Psoas muscle (tissue), 8 donors: ENCODE results near the gene UBE2U. TPM values are rescaled to one million over a fixed set of nuclear protein-coding genes. Genes with fewer than 3 reads are reported as not detected.
A peak's percentile ranks its signal among the peaks of the same experiment; 100 is the strongest.

Experiments used
- ATAC-seq, 4 donors: fragments of 200-7000 bp; cut with Tn5 transposase; one replicate each; pipeline ENCODE4 v1.9.1; 2020; ENCODE audit warnings: moderate library complexity in 3 of 4, mild to moderate bottlenecking in 2 of 4
- DNase-seq, 2 donors: peaks; one replicate each; pipeline ENCODE4 v3.0.0-alpha.2; 2020
- H3K27ac ChIP-seq: fragments of 200-600 bp; one replicate; pipeline ENCODE4 v1.8.0; 2022
- H3K27me3 ChIP-seq, 3 donors: fragments of 200-600 bp in 1 of 3; one replicate each; pipeline versions ENCODE4 v1.6.1 to v1.8.0; 2013 to 2022; ENCODE audit warnings: low read length in 2 of 3, mild to moderate bottlenecking in 2 of 3, moderate library complexity in 1 of 3; ENCODE audit not compliant: insufficient read depth in 3 of 3
- H3K36me3 ChIP-seq, 2 donors: fragments of 200-600 bp in 1 of 2; one replicate each; pipeline versions ENCODE4 v1.6.1 to v1.8.0; 2013 to 2022; ENCODE audit warnings: low read depth in 1 of 2, mild to moderate bottlenecking in 1 of 2, moderate library complexity in 1 of 2; ENCODE audit not compliant: insufficient read depth in 1 of 2
- H3K4me1 ChIP-seq: fragments of 200-600 bp; one replicate; pipeline ENCODE4 v1.8.0; 2022
- H3K4me3 ChIP-seq: fragments of 200-600 bp; one replicate; pipeline ENCODE4 v1.8.0; 2022; ENCODE audit warnings: mild to moderate bottlenecking
- H3K9me3 ChIP-seq: fragments of 200-600 bp; one replicate; pipeline ENCODE4 v1.8.0; 2022
- CTCF ChIP-seq: fragments of 200-600 bp; IDR thresholded peaks from one replicate; pipeline ENCODE4 v1.8.0; 2022; ENCODE audit warnings: antibody characterized with exemption
- WGBS, 3 donors: extraction: QIAGEN DNeasy Blood & Tissue Kit; methylation state at CpG; one replicate each; pipeline versions ENCODE4 v1.1.6 to v1.1.7; 2013; 5-methylcytosine and 5-hydroxymethylcytosine counted together
- intact Hi-C, 2 donors: fragments of 100-400 bp; cut with DNase I; formaldehyde crosslinking; loops; one replicate each; pipeline versions ENCODE4 v1.11.0 to v1.14.2; 2022
- polyA plus RNA-seq, 3 donors: library from polyadenylated mRNA; stranded (reverse); fragments of 200-250 nt; gene quantifications; one replicate each; pipeline ENCODE4 v1.2.3, GENCODE V29; 2013
- total RNA-seq, 4 donors: library from RNA; stranded (reverse); fragmentation: NEBNext Ultra II Directional in 2 of 4; extraction: Animal tissue kit (Norgen Biotek cat#: 25700) in 2 of 4; gene quantifications; one replicate each; pipeline versions ENCODE4 v1.2.1 to v1.2.4, GENCODE V29; 2021 to 2023
- donor health status: healthy with polysubstance abuse.
- donor health status: DM: no; HTN: no; CAD: no; lungs with moderate emphysema.
- donor health status: Bipolar disorder and iron deficiency.
- donor health status: healthy.
- donor health status: DM: yes; HTN: yes; CAD: no.
- donor health status: DM: no; HTN: no; CAD: no.
- donor health status: DM: no; HTN: no; CAD: no.
- donor health status: DM: yes; HTN: yes; CAD: no.

Gene UBE2U
- total and polyA plus RNA-seq, 7 donors = not detected

DNA sequence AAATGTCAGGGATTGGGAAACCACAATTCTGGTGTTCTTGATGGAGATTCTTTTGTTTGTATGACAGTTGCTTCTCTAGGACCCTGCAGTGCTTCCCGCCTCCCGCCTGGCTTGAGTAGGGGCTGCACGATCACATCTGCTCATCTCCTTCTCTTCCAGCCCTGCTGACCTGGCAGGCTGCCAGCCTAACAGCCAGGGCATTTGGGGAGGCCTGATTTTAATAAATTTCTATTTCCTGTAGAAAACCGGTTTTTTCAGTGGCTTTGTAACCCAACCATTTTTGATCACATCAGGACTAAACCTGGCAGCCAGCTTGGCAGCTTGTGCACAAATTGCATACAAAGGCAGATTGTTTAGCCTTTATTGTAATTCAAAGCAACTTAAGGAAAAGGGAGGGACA is 78.9 kb downstream of the UBE2U start:
- intact Hi-C loops = no loop called here

DNA sequence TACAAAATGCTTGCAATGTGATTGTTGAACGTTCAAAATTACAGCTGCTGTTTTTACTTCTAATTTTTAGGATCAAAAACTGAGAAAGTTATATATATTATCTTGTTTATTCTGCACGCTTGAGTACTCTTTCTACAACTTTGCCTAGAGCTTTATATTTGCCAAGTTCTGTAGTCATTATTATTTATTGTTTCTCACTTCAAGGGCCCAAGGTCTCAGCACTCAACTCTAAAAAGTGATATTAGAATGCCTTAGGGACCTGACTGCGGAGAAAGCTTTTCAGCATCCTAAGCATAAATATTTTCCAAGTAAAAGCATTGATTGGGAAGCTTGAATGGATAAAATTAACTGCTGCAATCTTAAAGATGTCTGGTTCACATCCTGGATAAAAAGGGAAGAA is 83.6 kb downstream of the UBE2U start:
- ATAC-seq (no peak), DNase-seq (no peak)
- Histone ChIP-seq H3K9me3 (no peaks in the 10 kb centered on the region), H3K4me3 (no peak overlapping the region), H3K36me3 (no peaks in the 10 kb centered on the region), H3K27me3 (no peaks in the 10 kb centered on the region), H3K27ac (no peak overlapping the region), H3K4me1 (no peaks in the 10 kb centered on the region)
- intact Hi-C loops = no loop called here
- TF ChIP-seq CTCF = no peak
- 43 to 75% (median 50%) methylated on average over 3 of the region's 3 CpGs for WGBS, 3 donors

More for the DNA sequence above, 78.9 kb downstream of the UBE2U start:
- H3K4me1 ChIP-seq = no peaks in the 10 kb centered on the region
- no peaks in the 10 kb centered on the region for H3K36me3 ChIP-seq
- no peak overlapping the region for H3K27ac ChIP-seq
- no peak for ATAC-seq
- no peak for TF ChIP-seq CTCF
- no peak overlapping the region for H3K4me3 ChIP-seq
- H3K27me3 ChIP-seq = no peaks in the 10 kb centered on the region
- WGBS, 3 donors = 30 to 43% (median 32%) methylated on average over 4 of the region's 4 CpGs
- peak; percentile 27 to 50 for DNase-seq
- H3K9me3 ChIP-seq = no peaks in the 10 kb centered on the region

GRCh38 chr1:64290420-64290819 is 87.0 kb downstream of the UBE2U start:
- intact Hi-C loops = no loop called here
- no peaks in the 10 kb centered on the region for H3K4me1 ChIP-seq
- H3K36me3 ChIP-seq = no peaks in the 10 kb centered on the region
- H3K9me3 ChIP-seq = no peaks in the 10 kb centered on the region
- H3K27ac ChIP-seq = no peak overlapping the region
- no peak overlapping the region for H3K4me3 ChIP-seq
- DNase-seq (no peak), ATAC-seq (no peak)
- 50 to 97% (median 68%) methylated on average over 1 of the region's 1 CpG for WGBS, 3 donors
- TF ChIP-seq CTCF = no peak
- H3K27me3 ChIP-seq = no peaks in the 10 kb centered on the region

GRCh38 chr1:64291931-64292330 is 88.5 kb downstream of the UBE2U start:
- Histone ChIP-seq H3K4me3 (no peak overlapping the region), H3K4me1 (no peaks in the 10 kb centered on the region), H3K36me3 (no peaks in the 10 kb centered on the region), H3K27ac (no peak overlapping the region), H3K9me3 (no peaks in the 10 kb centered on the region), H3K27me3 (no peaks in the 10 kb centered on the region)
- no peak for DNase-seq
- intact Hi-C loops = no loop called here
- WGBS, 3 donors = 77 to 85% (median 81%) methylated on average over 4 of the region's 4 CpGs
- ATAC-seq = no peak
- TF ChIP-seq CTCF = no peak

DNA sequence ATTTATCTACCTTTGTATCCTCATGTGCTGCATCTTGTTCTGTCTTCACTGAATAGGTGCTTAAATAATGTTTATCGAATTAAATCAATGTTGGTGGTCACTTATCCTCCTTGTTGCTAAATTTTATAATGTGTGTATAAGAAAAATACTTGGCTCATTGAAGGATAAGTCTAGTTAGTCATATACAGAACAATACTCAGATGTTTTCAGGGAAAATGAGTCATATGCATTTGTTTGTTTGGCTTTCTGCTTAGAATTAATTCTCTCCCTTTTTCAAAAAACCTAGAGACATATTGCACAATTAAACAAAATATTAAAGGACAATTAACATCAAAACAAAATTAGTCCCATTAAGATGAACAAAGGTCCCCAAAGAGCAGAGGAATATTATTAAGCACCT is 89.0 kb downstream of the UBE2U start:
- 90 to 97% (median 90%) methylated on average over 1 of the region's 1 CpG for WGBS, 3 donors
- intact Hi-C loops = no loop called here

More for the DNA sequence above, 89.0 kb downstream of the UBE2U start:
- no peaks in the 10 kb centered on the region for H3K27me3 ChIP-seq
- no peak overlapping the region for H3K4me3 ChIP-seq
- no peak for ATAC-seq
- H3K36me3 ChIP-seq = no peaks in the 10 kb centered on the region
- H3K4me1 ChIP-seq = no peaks in the 10 kb centered on the region
- no peak for DNase-seq
- H3K27ac ChIP-seq = no peak overlapping the region
- no peaks in the 10 kb centered on the region for H3K9me3 ChIP-seq
- TF ChIP-seq CTCF = no peak
